IMR-90 (cell line): ENCODE measurements around the gene WDR1.

Experiments
- BHLHE40 ChIP-seq: fragments of 150-350 bp; IDR thresholded peaks from 2 replicates; pipeline ENCODE4 v1.6.1; 2016; ENCODE audit warnings: mild to moderate bottlenecking, low read depth, low read length
- CEBPB ChIP-seq: IDR thresholded peaks from 2 replicates; pipeline ENCODE4 v1.6.1; 2012; ENCODE audit warnings: low read depth, low read length, improper control_type of control experiment
- CHD1 ChIP-seq: IDR thresholded peaks from 2 replicates; pipeline ENCODE4 v1.6.1; 2012; ENCODE audit warnings: low read depth, low read length, improper control_type of control experiment
- MAFK ChIP-seq: IDR thresholded peaks from 2 replicates; pipeline ENCODE4 v1.6.1; 2012; ENCODE audit warnings: low read depth, low read length, improper control_type of control experiment
- MXI1 ChIP-seq: IDR thresholded peaks from 2 replicates; pipeline ENCODE4 v1.6.1; 2012; ENCODE audit warnings: low read depth, mild to moderate bottlenecking, low read length, moderate library complexity, borderline replicate concordance
- POLR2A ChIP-seq: IDR thresholded peaks from 2 replicates; pipeline ENCODE4 v1.6.1; 2012; ENCODE audit warnings: mild to moderate bottlenecking, low read depth, low read length
- RAD21 ChIP-seq: IDR thresholded peaks from 2 replicates; pipeline ENCODE4 v1.6.1; 2012; ENCODE audit warnings: low read length, improper control_type of control experiment
- RCOR1 ChIP-seq: IDR thresholded peaks from 2 replicates; pipeline ENCODE4 v1.6.1; 2012; ENCODE audit warnings: mild to moderate bottlenecking, low read length, improper control_type of control experiment; ENCODE audit not compliant: insufficient replicate concordance
- RFX5 ChIP-seq: IDR thresholded peaks from 2 replicates; pipeline ENCODE4 v1.8.0; 2012; ENCODE audit warnings: low read depth, mild to moderate bottlenecking, low read length, moderate library complexity
- SMC3 ChIP-seq: fragments of 150-350 bp; IDR thresholded peaks from 2 replicates; pipeline ENCODE4 v1.6.1; 2016; ENCODE audit warnings: low read depth, mild to moderate bottlenecking, antibody characterized with exemption, low read length, moderate library complexity
- TF ChIP-seq, protein P1 (sequence below): conservative IDR thresholded peaks from 2 replicates; pipeline ENCODE4 v1.5.1; 2012; ENCODE audit warnings: mild to moderate bottlenecking, low read depth, low read length, improper control_type of control experiment

- TF ChIP-seq POLR2A (no peak), RFX5 (no peak), RCOR1 (no peak), MAFK (no peak), CHD1 (no peak), SMC3 (no peak), CEBPB (no peak), RAD21 (no peak), MXI1 (no peak), BHLHE40 (no peak)
- TF ChIP-seq, protein P1, sequence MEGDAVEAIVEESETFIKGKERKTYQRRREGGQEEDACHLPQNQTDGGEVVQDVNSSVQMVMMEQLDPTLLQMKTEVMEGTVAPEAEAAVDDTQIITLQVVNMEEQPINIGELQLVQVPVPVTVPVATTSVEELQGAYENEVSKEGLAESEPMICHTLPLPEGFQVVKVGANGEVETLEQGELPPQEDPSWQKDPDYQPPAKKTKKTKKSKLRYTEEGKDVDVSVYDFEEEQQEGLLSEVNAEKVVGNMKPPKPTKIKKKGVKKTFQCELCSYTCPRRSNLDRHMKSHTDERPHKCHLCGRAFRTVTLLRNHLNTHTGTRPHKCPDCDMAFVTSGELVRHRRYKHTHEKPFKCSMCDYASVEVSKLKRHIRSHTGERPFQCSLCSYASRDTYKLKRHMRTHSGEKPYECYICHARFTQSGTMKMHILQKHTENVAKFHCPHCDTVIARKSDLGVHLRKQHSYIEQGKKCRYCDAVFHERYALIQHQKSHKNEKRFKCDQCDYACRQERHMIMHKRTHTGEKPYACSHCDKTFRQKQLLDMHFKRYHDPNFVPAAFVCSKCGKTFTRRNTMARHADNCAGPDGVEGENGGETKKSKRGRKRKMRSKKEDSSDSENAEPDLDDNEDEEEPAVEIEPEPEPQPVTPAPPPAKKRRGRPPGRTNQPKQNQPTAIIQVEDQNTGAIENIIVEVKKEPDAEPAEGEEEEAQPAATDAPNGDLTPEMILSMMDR = no peak
Observed at GRCh38 chr4:10092481-10093270, 23.9 kb downstream of the WDR1 start.
